Stimulated activated CD4-positive, alpha-beta T cell treated with anti-CD3 and anti-CD28 coated beads, Interleukin-4, amount 100 ng/mL, for 48 hours (primary cell): ENCODE measurements around the gene CCDC142.
A peak's percentile ranks its signal among the peaks of the same experiment; 100 is the strongest.

ENCODE experiments used
- DNase-seq, 2 donors: peaks; one replicate each; pipeline ENCODE4 v3.0.0-alpha.2; 2020; ENCODE audit warnings: low read depth in 2 of 2

The CCDC142 gene

GRCh38 chr2:74482801-74483674 is at the start of gene CCDC142, which contains the start of gene TTC31:
CCDC142 (minus strand) TSS chr2:74482998; CDS start chr2:74482837, 161 bp downstream.
TTC31 (plus strand) TSS chr2:74483081; CDS start chr2:74483096, 15 bp downstream.
- DNase-seq: peak; percentile 84 to 92

DNA sequence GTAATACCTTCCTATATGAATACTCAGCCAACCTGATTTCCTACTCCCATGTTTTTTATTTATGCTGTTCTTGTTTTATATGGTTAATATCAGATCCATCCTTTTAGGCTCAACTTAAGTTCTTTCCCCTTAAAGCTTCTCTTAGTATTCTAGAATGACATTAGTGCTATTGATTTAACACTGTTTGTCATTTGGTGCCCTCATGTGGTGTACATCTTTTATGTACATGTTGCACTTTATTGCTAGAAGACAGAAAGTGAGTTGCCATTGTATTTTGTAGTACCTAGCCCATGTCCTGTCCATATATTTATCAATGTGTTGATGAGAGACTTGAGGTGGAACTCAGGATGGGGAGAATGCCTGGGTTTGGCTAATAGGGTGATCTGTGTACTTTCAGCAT is 49.4 kb upstream of the CCDC142 start:
- DNase-seq: no peak

GRCh38 chr2:74531666-74532065 is 48.9 kb upstream of the CCDC142 start:
- no peak for DNase-seq

- peak; percentile 30 to 42 for DNase-seq
Observed at GRCh38 chr2:74530239-74531187, 47.7 kb upstream of the CCDC142 start.

DNA sequence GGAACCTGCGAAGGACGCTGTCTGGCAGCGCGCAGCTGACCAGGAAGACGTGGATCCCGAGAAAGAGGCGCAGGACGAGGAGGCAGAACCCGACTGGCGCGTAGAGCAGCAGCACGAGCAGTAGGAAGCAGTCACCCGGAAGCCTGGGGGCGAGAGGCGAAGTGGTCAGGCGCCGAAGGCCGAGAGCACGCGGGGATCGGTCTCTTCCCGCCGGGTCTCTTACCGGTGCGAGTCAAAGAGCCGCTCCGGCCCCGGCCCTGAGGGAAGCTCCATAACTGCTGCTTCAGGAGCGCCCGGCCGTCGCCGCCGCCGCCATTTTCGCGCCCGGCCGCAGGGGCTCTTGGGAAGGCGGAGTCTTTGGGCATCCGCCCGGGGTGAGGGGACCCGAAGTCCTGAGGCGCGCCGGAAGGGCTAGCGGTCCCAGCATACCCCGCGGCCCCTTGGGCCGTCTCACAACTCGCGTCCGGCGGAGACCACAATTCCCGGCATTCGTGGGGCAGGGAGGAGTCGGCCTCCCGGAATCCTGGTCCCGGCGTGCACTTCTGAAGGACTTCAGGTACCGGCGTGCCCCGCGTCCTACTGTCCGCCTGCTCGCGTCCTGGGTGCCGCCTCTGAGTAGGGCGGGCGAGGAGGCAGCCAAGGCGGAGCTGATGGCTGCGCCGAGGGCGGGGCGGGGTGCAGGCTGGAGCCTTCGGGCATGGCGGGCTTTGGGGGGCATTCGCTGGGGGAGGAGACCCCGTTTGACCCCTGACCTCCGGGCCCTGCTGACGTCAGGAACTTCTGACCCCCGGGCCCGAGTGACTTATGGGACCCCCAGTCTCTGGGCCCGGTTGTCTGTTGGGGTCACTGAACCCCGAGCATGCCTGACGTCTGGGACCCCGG is 46.8 kb upstream of the CCDC142 start, which contains the start of the genes AUP1 and HTRA2:
AUP1 (minus strand) TSS at position 350 of the 882 bp plus-strand sequence; CDS start at position 273, 77 bp downstream.
HTRA2 (plus strand) TSS at position 577 of the 882 bp plus-strand sequence; CDS start at position 651, 74 bp downstream.
- DNase-seq: peak; percentile 88 to 94

DNA sequence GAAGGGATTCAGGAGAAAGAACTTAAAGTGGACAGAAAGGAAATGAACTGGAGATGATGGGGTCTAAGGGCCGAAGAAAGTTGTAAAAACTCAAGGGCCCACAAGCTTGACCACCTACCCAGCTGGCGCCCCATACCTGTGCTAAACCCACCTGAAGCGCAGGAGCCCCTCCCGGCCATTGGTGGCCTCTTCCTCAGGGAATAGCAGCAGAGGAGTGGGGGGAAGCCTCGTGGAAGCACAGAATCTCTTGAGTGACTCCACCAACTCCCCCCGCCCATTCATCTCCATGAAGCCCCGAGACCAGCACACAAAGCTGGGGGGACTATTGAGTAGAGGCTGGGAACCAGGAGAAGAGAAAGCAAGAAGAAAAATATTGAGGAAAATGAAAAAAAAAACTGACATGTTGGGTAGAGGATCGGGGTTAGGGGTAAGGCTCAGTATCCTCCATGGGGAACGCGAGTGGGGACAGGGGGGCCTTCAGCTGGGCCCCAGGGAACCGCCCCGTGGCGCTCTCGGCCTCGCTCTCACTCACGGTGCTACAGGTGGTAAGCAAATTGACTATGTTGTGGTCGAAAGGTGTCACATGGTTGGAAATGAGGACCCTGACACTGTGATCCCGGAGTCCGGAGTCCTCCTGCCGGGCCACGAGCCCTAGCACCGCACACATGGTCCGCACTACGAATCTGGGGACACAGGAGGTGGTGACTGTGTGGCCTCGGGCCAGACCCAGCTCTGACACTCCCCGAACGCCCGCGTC is 46.0 kb upstream of the CCDC142 start:
- DNase-seq: no peak

- no peak for DNase-seq
Observed at GRCh38 chr2:74527741-74528140, 44.9 kb upstream of the CCDC142 start.

DNA sequence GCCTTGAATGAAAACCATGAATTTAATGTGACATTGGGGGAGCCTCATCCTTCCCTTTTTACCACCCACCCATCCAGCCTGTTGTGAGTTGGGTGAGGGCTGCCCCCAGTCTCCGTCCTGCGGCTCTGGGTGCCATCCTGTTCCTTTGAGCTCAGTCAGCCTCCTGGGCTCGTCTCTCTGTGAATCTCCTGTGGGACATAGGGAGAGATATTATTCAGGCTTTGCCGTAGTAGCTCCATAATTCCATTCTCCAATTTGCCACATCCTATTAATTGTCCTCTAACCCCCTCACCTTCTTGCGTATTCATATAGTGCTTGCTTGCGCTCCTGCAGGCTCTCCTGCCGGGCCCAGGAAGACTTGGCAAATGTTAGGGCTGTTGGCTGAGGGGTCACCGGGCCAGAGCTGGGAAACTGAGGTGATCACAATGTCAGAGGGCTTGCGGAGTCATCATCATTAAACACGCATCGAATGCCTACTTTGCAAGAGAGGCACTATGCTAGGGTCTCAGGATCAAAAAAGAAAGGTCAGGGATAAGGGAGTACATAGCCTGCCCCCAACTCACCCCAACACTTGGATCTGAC is 43.9 kb upstream of the CCDC142 start:
- DNase-seq: no peak

GRCh38 chr2:74525717-74526648 is 43.2 kb upstream of the CCDC142 start, which contains the start of gene DQX1:
DQX1 (minus strand) TSS chr2:74526231; CDS start chr2:74525729, 502 bp downstream.
- DNase-seq: no peak

DNA sequence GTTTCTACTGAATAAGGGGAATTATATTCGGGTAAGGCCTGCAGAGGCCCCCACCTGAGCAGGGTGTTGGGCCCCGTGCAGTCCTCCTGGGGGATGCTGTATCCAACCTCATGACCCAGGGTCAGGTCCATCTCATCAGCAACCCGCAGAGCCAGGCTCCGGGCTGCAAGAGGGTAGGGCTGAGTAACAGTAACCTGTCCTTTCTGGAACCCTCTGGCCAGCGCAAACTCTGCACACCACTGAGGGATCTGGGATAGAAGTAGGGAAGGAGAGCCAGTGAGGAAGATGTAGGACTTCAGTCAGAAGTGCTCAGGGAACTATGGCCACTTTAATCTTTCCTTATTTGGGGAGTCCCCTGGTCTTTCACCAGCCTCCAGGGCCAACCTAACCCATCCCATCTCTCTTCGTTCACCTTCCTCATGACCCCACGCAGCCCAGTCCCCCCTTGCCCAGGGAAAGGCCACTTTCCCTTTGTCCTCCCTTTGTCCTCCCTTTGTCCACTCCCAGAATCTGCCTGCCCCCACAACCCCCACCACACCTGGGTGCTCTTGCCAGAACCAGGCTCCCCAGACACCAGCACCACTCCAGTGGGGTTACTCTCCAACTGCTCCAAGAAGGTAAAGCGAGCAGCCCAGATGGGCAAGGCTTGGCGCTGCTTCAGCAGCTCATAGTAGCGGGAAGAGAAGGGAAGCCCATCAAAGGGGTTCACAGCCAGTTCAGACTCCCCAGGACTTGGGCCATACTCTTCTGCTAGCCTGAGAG is 42.3 kb upstream of the CCDC142 start:
- DNase-seq: no peak

GRCh38 chr2:74524005-74524404 is 41.2 kb upstream of the CCDC142 start:
- DNase-seq: no peak

- DNase-seq: no peak
Observed at GRCh38 chr2:74522516-74522915, 39.7 kb upstream of the CCDC142 start.

DNA sequence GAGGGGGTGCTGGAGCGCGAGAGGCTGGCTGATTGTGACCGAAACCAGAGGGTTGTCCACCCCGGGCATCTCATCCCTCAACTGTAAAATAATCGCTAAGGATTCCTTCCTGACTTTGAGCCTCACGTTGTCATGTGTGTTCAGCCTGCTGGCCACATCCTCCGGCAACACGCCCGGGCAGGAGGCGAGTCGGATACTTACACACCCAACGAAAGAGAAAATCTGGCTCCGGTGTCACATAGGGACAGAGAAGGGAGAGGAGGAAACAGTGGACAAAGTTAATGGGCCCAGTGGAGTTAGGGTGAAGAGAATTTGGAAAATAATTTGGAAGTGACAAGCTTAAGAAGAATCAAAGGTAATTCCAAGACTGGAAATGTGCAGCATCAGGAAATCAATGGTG is 33.9 kb upstream of the CCDC142 start:
- DNase-seq: no peak

GRCh38 chr2:74515981-74516633 is 33.3 kb upstream of the CCDC142 start:
- peak; percentile 65 to 72 for DNase-seq

- DNase-seq: no peak
Observed at GRCh38 chr2:74515271-74515980, 32.6 kb upstream of the CCDC142 start.

DNA sequence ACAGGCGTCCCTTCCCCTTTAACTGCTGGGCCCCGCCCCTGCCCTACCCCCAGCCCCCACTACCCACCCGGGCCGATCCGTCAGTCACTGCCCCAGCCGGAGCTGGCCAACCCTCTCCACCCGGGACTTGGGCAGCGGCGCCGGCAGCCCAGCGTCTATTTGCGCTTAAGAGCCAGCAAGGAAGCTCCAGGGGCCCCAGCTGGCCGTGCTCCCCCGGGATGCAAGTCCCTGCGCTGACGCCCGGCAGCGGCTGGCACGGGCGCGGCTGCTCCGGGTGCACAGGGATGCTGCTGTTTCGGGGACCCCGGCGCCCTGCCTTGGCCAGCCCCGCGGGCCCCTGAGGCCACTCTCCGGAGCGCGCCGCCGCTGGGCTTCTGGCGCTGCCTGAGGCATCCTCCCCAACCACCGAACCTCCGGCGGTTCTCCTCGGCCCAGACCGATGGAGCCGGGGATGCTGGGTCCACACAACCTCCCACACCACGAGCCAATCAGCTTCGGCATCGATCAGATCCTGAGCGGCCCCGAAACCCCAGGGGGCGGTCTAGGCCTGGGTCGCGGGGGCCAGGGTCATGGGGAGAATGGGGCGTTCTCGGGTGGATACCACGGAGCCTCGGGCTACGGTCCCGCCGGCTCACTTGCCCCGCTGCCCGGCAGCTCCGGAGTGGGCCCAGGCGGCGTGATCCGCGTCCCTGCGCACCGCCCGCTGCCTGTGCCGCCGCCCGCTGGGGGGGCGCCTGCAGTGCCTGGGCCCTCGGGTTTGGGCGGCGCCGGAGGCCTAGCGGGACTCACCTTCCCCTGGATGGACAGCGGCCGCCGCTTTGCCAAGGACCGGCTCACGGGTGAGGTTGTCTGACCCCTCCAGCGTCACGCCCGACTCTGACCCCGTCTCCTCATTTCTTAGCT is 31.8 kb upstream of the CCDC142 start, which contains the start of gene TLX2:
TLX2 (plus strand) TSS at position 83 of the 903 bp plus-strand sequence; CDS start at position 440, 357 bp downstream.
- DNase-seq: no peak
